H1 (cell line): ENCODE data around the gene UBTD2. TPM values are rescaled to one million over a fixed set of nuclear protein-coding genes. Genes with fewer than 3 reads are reported as not detected.

Experiments
- CTCF ChIA-PET: fragments of 300-600 bp; sonication (Branson Sonifier 250); formaldehyde crosslinking; loops from one replicate; lab custom pipeline; 2021; ENCODE audit not compliant: partially characterized antibody; lab: Charles Lee
- POLR2A ChIA-PET: fragments of 300-600 bp; sonication (Branson Sonifier 250); formaldehyde crosslinking; loops from one replicate; lab custom pipeline; 2021; ENCODE audit warnings: inconsistent platforms; ENCODE audit not compliant: partially characterized antibody; lab: Charles Lee
- DNase-seq, 2 experiments: peaks; one replicate each; pipeline versions ENCODE4 v3.0.0 to v3.0.0-alpha.2; 2010 to 2022; ENCODE audit warnings: low spot score in 2 of 2, low read depth in 1 of 2, mixed read lengths in 1 of 2
- FAIRE-seq: peaks from 2 replicates; lab custom pipeline; 2011; peaks lifted over from hg19 to GRCh38; lab: Jason Lieb, UNC
- H2AFZ ChIP-seq: 2 replicates; pipeline ENCODE4 v1.8.1; 2012; ENCODE audit warnings: low read length, inconsistent platforms
- H2AK5ac ChIP-seq: 2 replicates; pipeline ENCODE4 v1.6.1; 2013; ENCODE audit warnings: low read depth, low read length
- H2BK120ac ChIP-seq: replicated peaks from 2 replicates; pipeline ENCODE3; 2013; ENCODE audit warnings: low read depth, low read length, inconsistent platforms
- H2BK12ac ChIP-seq: 2 replicates; pipeline ENCODE4 v1.6.1; 2013; ENCODE audit warnings: low read depth, low read length
- H2BK15ac ChIP-seq: 2 replicates; pipeline ENCODE4 v1.6.1; 2013; ENCODE audit warnings: low read length
- H2BK20ac ChIP-seq: 2 replicates; pipeline ENCODE4 v1.6.1; 2013; ENCODE audit warnings: low read length
- H2BK5ac ChIP-seq: 2 replicates; pipeline ENCODE4 v1.6.1; 2013; ENCODE audit warnings: low read depth, low read length
- H3K14ac ChIP-seq: 2 replicates; pipeline ENCODE4 v1.6.1; 2013; ENCODE audit warnings: inconsistent platforms; ENCODE audit not compliant: insufficient read length
- H3K18ac ChIP-seq: 2 replicates; pipeline ENCODE4 v1.6.1; 2013; ENCODE audit warnings: low read length; ENCODE audit errors: extremely low read depth
- H3K23ac ChIP-seq: 2 replicates; pipeline ENCODE4 v1.6.1; 2013; ENCODE audit warnings: inconsistent platforms; ENCODE audit not compliant: insufficient read length
- H3K23me2 ChIP-seq: 2 replicates; pipeline ENCODE4 v1.6.1; 2013; ENCODE audit warnings: low read depth, low read length
- H3K27ac ChIP-seq: 2 replicates; pipeline ENCODE4 v1.6.1; 2011; ENCODE audit warnings: low read depth, low read length, inconsistent platforms
- H3K27me3 ChIP-seq, 4 experiments: replicated peaks in 1 of 4; 1 replicate in 1 of 4; 2 replicates in 3 of 4; pipeline versions ENCODE4 v1.6.1 to v1.8.1; 2011 to 2013; ENCODE audit warnings: low read length in 3 of 4, mild to moderate bottlenecking in 3 of 4, inconsistent platforms in 2 of 4, mixed read lengths in 2 of 4, moderate library complexity in 1 of 4; ENCODE audit not compliant: control insufficient read depth in 3 of 4, insufficient read depth in 3 of 4; ENCODE audit errors: extremely low read depth in 1 of 4
- H3K36me3 ChIP-seq, 4 experiments: 2 replicates each; pipeline versions ENCODE4 v1.6.1 to v1.8.1; 2011 to 2013; ENCODE audit warnings: mild to moderate bottlenecking in 4 of 4, low read length in 3 of 4, moderate library complexity in 2 of 4, control low read depth in 1 of 4, inconsistent platforms in 1 of 4; ENCODE audit not compliant: insufficient read depth in 4 of 4, control insufficient read depth in 2 of 4
- H3K4ac ChIP-seq: replicated peaks from 2 replicates; pipeline ENCODE3; 2013; ENCODE audit warnings: low read length, low read depth, mixed read lengths, inconsistent platforms; ENCODE audit not compliant: insufficient read length
- H3K4me1 ChIP-seq, 4 experiments: replicated peaks in 1 of 4; 1 replicate in 1 of 4; 2 replicates in 3 of 4; pipeline versions ENCODE4 v1.6.1 to v1.8.1; 2011 to 2013; ENCODE audit warnings: low read length in 3 of 4, inconsistent platforms in 2 of 4, mixed read lengths in 1 of 4; ENCODE audit not compliant: insufficient read depth in 4 of 4, control insufficient read depth in 3 of 4
- H3K4me2 ChIP-seq, 2 experiments: 2 replicates each; pipeline versions ENCODE4 v1.6.1 to v1.8.1; 2011 to 2013; ENCODE audit warnings: low read depth in 2 of 2, low read length in 2 of 2, control low read depth in 1 of 2, inconsistent platforms in 1 of 2, mild to moderate bottlenecking in 1 of 2; ENCODE audit not compliant: insufficient read depth in 1 of 2
- H3K4me3 ChIP-seq, 4 experiments: fragments of 200-600, 300-600 bp in 1 of 4; sonication (generic), shearing (Covaris generic), sonication (Bioruptor Twin) in 1 of 4; 2 replicates each; pipeline versions ENCODE4 v1.5.1 to v1.8.1; 2011 to 2016; ENCODE audit warnings: low read length in 4 of 4, low read depth in 3 of 4, control low read depth in 2 of 4, inconsistent platforms in 2 of 4, mild to moderate bottlenecking in 2 of 4, mixed read lengths in 1 of 4, moderate library complexity in 1 of 4; ENCODE audit not compliant: insufficient read depth in 2 of 4; ENCODE audit errors: extremely low read depth in 1 of 4
- H3K56ac ChIP-seq: replicated peaks from 2 replicates; pipeline ENCODE3; 2013; ENCODE audit warnings: low read depth, mild to moderate bottlenecking, mixed read lengths, low read length, inconsistent platforms; ENCODE audit not compliant: insufficient read length
- H3K79me1 ChIP-seq: 2 replicates; pipeline ENCODE4 v1.6.1; 2013; ENCODE audit warnings: low read depth, low read length, control low read depth
- H3K79me2 ChIP-seq, 2 experiments: 2 replicates each; pipeline versions ENCODE4 v1.6.1 to v1.8.1; 2012 to 2013; ENCODE audit warnings: low read length in 2 of 2, mild to moderate bottlenecking in 2 of 2, inconsistent platforms in 1 of 2; ENCODE audit not compliant: insufficient read depth in 2 of 2, control insufficient read depth in 1 of 2
- H3K9ac ChIP-seq, 4 experiments: replicated peaks in 1 of 4; 1 replicate in 1 of 4; 2 replicates in 3 of 4; pipeline versions ENCODE4 v1.6.1 to v1.8.1; 2011 to 2013; ENCODE audit warnings: low read depth in 3 of 4, low read length in 3 of 4, control low read depth in 2 of 4, mild to moderate bottlenecking in 2 of 4, moderate library complexity in 2 of 4, inconsistent platforms in 1 of 4; ENCODE audit errors: extremely low read depth in 1 of 4
- H3K9me3 ChIP-seq, 2 experiments: 2 replicates each; pipeline versions ENCODE4 v1.6.1 to v1.8.1; 2012 to 2013; ENCODE audit warnings: mild to moderate bottlenecking in 2 of 2, moderate library complexity in 2 of 2, control low read depth in 1 of 2, inconsistent platforms in 1 of 2, low read depth in 1 of 2, low read length in 1 of 2, mixed read lengths in 1 of 2; ENCODE audit not compliant: insufficient read depth in 2 of 2
- H4K20me1 ChIP-seq, 2 experiments: replicated peaks in 1 of 2; 2 replicates each; pipeline versions ENCODE3 to v1.8.1; 2011 to 2013; ENCODE audit warnings: inconsistent platforms in 2 of 2, low read length in 2 of 2, mild to moderate bottlenecking in 1 of 2; ENCODE audit not compliant: insufficient read depth in 2 of 2, control insufficient read depth in 1 of 2
- H4K5ac ChIP-seq: 2 replicates; pipeline ENCODE4 v1.6.1; 2013; ENCODE audit warnings: low read length, low read depth, mixed read lengths, inconsistent platforms; ENCODE audit not compliant: insufficient read length
- H4K8ac ChIP-seq: 2 replicates; pipeline ENCODE4 v1.8.0; 2013; ENCODE audit warnings: mild to moderate bottlenecking, moderate library complexity, low read length, inconsistent platforms; ENCODE audit not compliant: insufficient read depth; ENCODE audit errors: extremely low read depth
- H4K91ac ChIP-seq: replicated peaks from 2 replicates; pipeline ENCODE3; 2013; ENCODE audit warnings: low read length, mixed read lengths, inconsistent platforms; ENCODE audit not compliant: insufficient read length
- CBX8 ChIP-seq: fragments of 300-800, 300-1000 bp; sonication (generic); IDR thresholded peaks from 2 replicates; pipeline ENCODE4 v1.7.1; 2016; ENCODE audit warnings: low read depth, low read length, borderline replicate concordance
- E2F6 ChIP-seq: IDR thresholded peaks from 2 replicates; pipeline ENCODE4 v1.6.1; 2012; ENCODE audit warnings: inconsistent platforms
- JUN ChIP-seq: IDR thresholded peaks from 2 replicates; pipeline ENCODE4 v1.6.1; 2011; ENCODE audit warnings: low read depth, mild to moderate bottlenecking, improper control_type of control experiment, low read length
- KDM4A ChIP-seq: IDR thresholded peaks from one replicate; pipeline ENCODE4 v1.7.1; 2012; ENCODE audit warnings: low read depth, mild to moderate bottlenecking, moderate library complexity, low read length, inconsistent platforms; ENCODE audit not compliant: severe bottlenecking
- KDM5A ChIP-seq: fragments of 200-600 bp; IDR thresholded peaks from 2 replicates; pipeline ENCODE4 v1.7.1; 2012; ENCODE audit warnings: mild to moderate bottlenecking, low read length, inconsistent platforms, mixed read lengths
- MAX ChIP-seq: IDR thresholded peaks from 2 replicates; pipeline ENCODE4 v1.6.1; 2012; ENCODE audit warnings: inconsistent platforms
- SIX5 ChIP-seq: IDR thresholded peaks from 2 replicates; pipeline ENCODE4 v1.6.1; 2011; ENCODE audit warnings: mild to moderate bottlenecking, low read depth, low read length
- SP2 ChIP-seq: IDR thresholded peaks from 2 replicates; pipeline ENCODE4 v1.6.1; 2012; ENCODE audit warnings: mild to moderate bottlenecking, low read length, inconsistent platforms
- SUZ12 ChIP-seq: fragments of 200-600 bp; sonication (generic); IDR thresholded peaks from 2 replicates; pipeline ENCODE4 v1.6.1; 2012; ENCODE audit warnings: mild to moderate bottlenecking, inconsistent platforms, low read length, moderate library complexity, mixed read lengths
- TCF12 ChIP-seq: IDR thresholded peaks from 2 replicates; pipeline ENCODE4 v1.6.1; 2011; ENCODE audit warnings: low read depth, mild to moderate bottlenecking, low read length
- WGBS, 2 experiments: shearing (Covaris generic) in 1 of 2; methylation state at CpG; one replicate each; pipeline versions ENCODE4 v1.1.6 to v1.1.7; 2013 to 2015; ENCODE audit warnings: low lambda C conversion rate in 2 of 2, mixed read lengths in 2 of 2, inconsistent platforms in 1 of 2, low coverage in 1 of 2, missing lambda C conversion rate in 1 of 2; ENCODE audit not compliant: insufficient replicate concordance in 2 of 2, insufficient coverage in 1 of 2, insufficient read length in 1 of 2; ENCODE audit errors: extremely low coverage in 1 of 2, missing lambda C conversion rate in 1 of 2; 5-methylcytosine and 5-hydroxymethylcytosine counted together
- polyA plus RNA-seq, 7 experiments: library from polyadenylated mRNA; depleted of rRNA in 3 of 7; stranded (reverse) in 5 of 7; unstranded in 2 of 7; fragments of >200 nt in 5 of 7; fragments of 200-250 nt in 2 of 7; gene quantifications; 1 replicate in 5 of 7; 2 replicates in 1 of 7; 4 replicates in 1 of 7; pipeline versions ENCODE4 v1.2.1 to v1.2.3, GENCODE V29; 2011 to 2013; ENCODE audit warnings: missing spikeins in 2 of 7, mixed read lengths in 2 of 7
- total RNA-seq: library from RNA; stranded (reverse); fragmentation: NEBNext Ultra II Directional; extraction: Animal tissue kit (Norgen Biotek cat#: 25700); gene quantifications from 2 replicates; pipeline ENCODE4 v1.2.1, GENCODE V29; 2021

UBTD2 gene
- total and polyA plus RNA-seq, 2 of the 8 experiments (the other 6 are each of a cell fraction or from before 2014, with no cell fraction given): 14.5 to 39.2 TPM

GRCh38 chr5:172162323-172162986 lies 121.1 kb downstream of the UBTD2 start:
- Histone ChIP-seq H3K23me2 (no peaks in the 10 kb centered on the region), H2BK15ac (no peak overlapping the region), H3K4me3 (no peak overlapping the region), H2BK12ac (no peak overlapping the region), H3K14ac (no peak overlapping the region), H3K79me2 (no peaks in the 10 kb centered on the region), H3K18ac (no peak overlapping the region), H3K4ac (no peak overlapping the region), H2AFZ (no peak overlapping the region), H3K4me2 (no peak overlapping the region), H3K9ac (no peak overlapping the region), H3K56ac (no peak overlapping the region), H3K9me3 (no peaks in the 10 kb centered on the region), H4K20me1 (no peaks in the 10 kb centered on the region), H2AK5ac (no peak overlapping the region), H4K91ac (no peak overlapping the region), H3K36me3 (no peaks in the 10 kb centered on the region), H4K5ac (no peak overlapping the region), H4K8ac (no peak overlapping the region), H3K4me1 (no peaks in the 10 kb centered on the region; a peak in 1 of 7 replicates), H2BK120ac (no peak overlapping the region), H3K27ac (no peak overlapping the region), H3K27me3 (no peaks in the 10 kb centered on the region), H3K79me1 (peaks cover 5% of the 10 kb centered on the region; the same call in 1 of the 2 replicates), H3K23ac (no peak overlapping the region), H2BK5ac (no peak overlapping the region), H2BK20ac (no peak overlapping the region)
- ChIA-PET POLR2A (interaction anchor here (1.5 kb wide), 1 partner anchor 28 kb away, joined by 4 read pairs; no protein-coding TSS in a partner anchor), CTCF (interaction anchor here (0.6 to 5.6 kb wide), 9 partner anchors 9 to 178 kb away, joined by 3 to 42 read pairs (median 3); partner anchors contain the start of gene STK10)
- TF ChIP-seq CBX8 (no peak), TCF12 (no peak), JUN (no peak), KDM4A (no peak), KDM5A (no peak), SUZ12 (no peak), MAX (no peak), E2F6 (no peak), SP2 (no peak), SIX5 (no peak)
- DNase-seq (no peak), FAIRE-seq (no peak)
- 93% methylated on average over 5 of the region's 5 CpGs; no CpG with 5 or more reads in 1 of the 2 experiments for WGBS, 2 experiments
